Activated CD4-positive, alpha-beta T cell treated with anti-CD3 and anti-CD28 coated beads, Interleukin-2, amount 10 ng/mL, durations not matched to agents 7 days and 5 days (primary cell): ENCODE data around the gene SRGAP2B. TPM values are rescaled to one million over a fixed set of nuclear protein-coding genes. Genes with fewer than 3 reads are reported as not detected.
"Not testable (repeated sequence)": the region's sequence is repeated elsewhere in the genome, so short reads cannot be mapped to it uniquely, and the experiment has no call there.

ENCODE experiments used
- CTCF ChIA-PET: fragments of 350-600 bp; sonication (Branson Sonifier 250); formaldehyde crosslinking; loops from one replicate; lab custom pipeline; 2021; ENCODE audit warnings: antibody characterized with exemption; lab: Charles Lee
- POLR2A ChIA-PET: fragments of 350-600 bp; sonication (Branson Sonifier 250); formaldehyde crosslinking; loops from one replicate; lab custom pipeline; 2021; ENCODE audit warnings: antibody characterized with exemption; lab: Charles Lee
- DNase-seq: peaks from one replicate; pipeline ENCODE4 v3.0.0-alpha.2; 2020
- H3K27ac Mint-ChIP-seq: one replicate; pipeline ENCODE4 v1.8.0; 2021; ENCODE audit warnings: mild to moderate bottlenecking, moderate library complexity, mixed read lengths
- H3K27me3 Mint-ChIP-seq: one replicate; pipeline ENCODE4 v1.8.0; 2021; ENCODE audit warnings: mixed read lengths
- H3K36me3 Mint-ChIP-seq: one replicate; pipeline ENCODE4 v1.8.0; 2021; ENCODE audit warnings: low read depth, mixed read lengths
- H3K4me1 Mint-ChIP-seq: one replicate; pipeline ENCODE4 v1.8.0; 2021; ENCODE audit warnings: mixed read lengths
- H3K4me3 Mint-ChIP-seq: one replicate; pipeline ENCODE4 v1.8.0; 2021; ENCODE audit warnings: mild to moderate bottlenecking, moderate library complexity, mixed read lengths
- H3K9me3 Mint-ChIP-seq: one replicate; pipeline ENCODE4 v1.8.0; 2021; ENCODE audit warnings: mixed read lengths
- total RNA-seq, 2 experiments: library from RNA; stranded (reverse); gene quantifications; one replicate each; pipeline ENCODE4 v1.2.3, GENCODE V29; 2021

The SRGAP2B gene
- total RNA-seq, 2 experiments from 2014 or later = 31.1 to 32.8 TPM

DNA sequence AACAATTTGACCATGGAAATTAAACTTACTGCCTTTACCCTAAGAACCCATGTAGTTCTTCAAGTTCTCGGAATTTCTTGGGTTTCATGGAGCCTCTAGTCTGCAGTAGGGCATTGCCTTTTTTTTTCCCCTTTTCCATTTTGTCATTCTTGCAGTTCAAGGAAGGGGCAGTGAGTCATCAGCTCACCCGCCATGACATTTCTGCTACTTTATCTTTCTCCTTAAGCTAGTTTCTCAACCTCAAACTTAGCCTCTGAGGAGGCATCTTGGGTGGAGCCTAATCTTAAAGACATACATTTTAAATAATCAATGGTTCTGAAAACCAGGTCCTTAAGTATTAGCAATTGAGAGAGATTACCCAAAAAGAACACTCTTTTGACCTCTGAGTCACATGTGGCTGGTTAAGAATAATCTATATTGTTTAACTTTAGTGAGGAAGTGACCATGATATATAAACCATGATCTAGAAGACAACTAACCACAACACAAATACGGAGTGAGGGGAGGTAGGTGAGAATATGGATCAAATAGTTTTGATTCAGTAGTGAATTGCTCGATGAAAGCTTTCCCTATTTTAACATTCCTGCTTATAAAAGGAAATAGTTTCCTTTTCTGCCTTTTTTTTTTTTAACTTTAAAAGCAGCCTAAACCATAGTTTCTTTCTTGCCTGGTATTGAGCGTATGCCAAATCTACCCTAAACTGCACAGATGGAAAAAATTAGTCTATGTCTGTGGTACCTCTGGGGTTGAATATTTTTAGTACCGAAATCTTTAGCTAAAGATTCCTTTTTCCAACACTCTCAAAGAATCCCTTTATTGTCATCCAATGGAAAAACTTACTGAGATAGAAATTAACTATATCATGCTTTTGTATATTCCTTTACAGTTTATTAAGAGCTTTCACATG, 20.7 kb upstream of the SRGAP2B start:
- H3K27me3 Mint-ChIP-seq, H3K36me3 Mint-ChIP-seq, CTCF ChIA-PET, H3K4me3 Mint-ChIP-seq, POLR2A ChIA-PET, H3K27ac Mint-ChIP-seq, H3K4me1 Mint-ChIP-seq, H3K9me3 Mint-ChIP-seq, DNase-seq: not testable (repeated sequence)

DNA sequence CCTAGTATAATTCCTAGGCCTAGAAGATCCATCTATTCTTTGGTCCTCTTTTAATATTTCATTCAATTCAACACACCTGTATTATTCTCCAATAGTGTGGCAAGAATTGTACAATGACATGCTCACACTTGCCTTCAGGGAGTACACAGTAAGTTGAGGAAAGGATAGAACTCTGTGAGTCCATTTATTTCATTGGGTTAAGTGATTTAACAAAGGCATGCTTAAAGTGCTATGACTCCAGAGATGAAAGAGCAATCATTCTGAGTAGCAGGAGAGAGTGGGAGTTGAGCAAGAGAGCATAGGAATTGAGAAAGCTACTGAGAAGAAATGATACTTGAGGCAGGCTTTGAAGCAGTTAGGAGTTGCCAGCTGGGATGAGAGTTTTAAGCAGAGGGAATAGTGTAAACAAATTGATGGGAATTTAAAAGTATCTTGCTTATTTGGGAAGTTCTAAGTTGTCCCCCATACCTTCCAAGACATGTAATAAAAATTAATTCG, 19.5 kb upstream of the SRGAP2B start:
- H3K27ac Mint-ChIP-seq, H3K27me3 Mint-ChIP-seq, H3K9me3 Mint-ChIP-seq, H3K36me3 Mint-ChIP-seq, H3K4me1 Mint-ChIP-seq, POLR2A ChIA-PET, CTCF ChIA-PET, DNase-seq, H3K4me3 Mint-ChIP-seq: not testable (repeated sequence)

DNA sequence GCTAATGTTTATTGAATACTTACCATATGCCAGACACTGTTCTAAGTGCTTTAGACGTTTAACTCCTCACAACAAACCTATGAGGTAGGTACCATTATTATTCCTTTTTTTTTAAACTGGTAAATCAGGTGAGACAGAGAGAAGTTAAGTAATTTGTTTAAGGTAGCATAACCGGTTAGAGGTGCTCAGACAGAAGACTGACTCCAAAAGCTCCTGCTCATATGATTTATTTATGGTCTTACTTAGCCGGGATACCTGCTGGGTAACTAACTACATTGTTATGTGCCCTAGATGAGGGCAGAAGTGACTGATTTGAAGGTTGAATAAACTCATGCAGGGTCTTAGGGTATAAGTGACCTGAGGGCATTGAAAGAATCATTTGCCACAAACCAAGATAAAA, 17.6 kb upstream of the SRGAP2B start:
- H3K27ac Mint-ChIP-seq, H3K36me3 Mint-ChIP-seq, H3K4me1 Mint-ChIP-seq, CTCF ChIA-PET, POLR2A ChIA-PET, H3K9me3 Mint-ChIP-seq, DNase-seq, H3K4me3 Mint-ChIP-seq, H3K27me3 Mint-ChIP-seq: not testable (repeated sequence)

DNA sequence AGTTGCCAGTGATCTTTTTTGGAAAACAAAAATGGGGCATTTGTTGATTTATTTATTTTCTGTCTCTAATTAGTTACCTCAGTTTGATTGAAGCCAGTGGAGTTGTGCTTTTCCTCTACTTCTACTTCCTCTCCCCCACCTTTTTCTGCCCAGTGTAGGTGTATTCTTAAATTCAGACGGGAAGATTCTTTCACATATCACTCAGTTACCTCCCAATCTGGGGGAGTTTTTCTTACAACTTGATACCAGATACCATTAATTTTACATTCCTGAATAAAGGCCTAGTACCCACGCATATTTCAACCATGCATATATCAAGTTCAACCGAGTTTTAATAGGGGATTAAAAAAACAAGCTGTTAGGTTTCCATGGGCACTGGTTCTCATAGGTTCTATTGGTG, 16.5 kb upstream of the SRGAP2B start:
- POLR2A ChIA-PET, H3K4me1 Mint-ChIP-seq, DNase-seq, CTCF ChIA-PET, H3K27me3 Mint-ChIP-seq, H3K27ac Mint-ChIP-seq, H3K9me3 Mint-ChIP-seq, H3K4me3 Mint-ChIP-seq, H3K36me3 Mint-ChIP-seq: not testable (repeated sequence)

DNA sequence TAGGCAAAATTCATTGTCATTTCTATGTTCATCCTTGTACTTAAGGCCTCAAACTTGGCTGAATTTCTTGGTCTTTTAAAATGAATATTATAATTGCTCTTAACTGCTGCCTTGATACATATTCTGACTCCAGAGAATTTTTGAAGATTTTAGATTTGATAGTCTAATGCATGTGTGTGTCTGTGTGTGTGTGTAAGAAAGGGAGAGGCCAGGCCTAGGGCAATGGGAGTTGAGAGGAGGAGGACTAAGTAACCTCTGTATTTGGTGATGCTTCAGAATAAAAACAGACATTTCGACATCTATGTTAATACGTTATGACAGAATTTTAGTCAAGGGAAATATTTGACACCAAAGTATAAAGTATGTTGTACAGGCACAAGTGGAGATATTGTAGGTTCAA, 8.2 kb upstream of the SRGAP2B start:
- CTCF ChIA-PET, DNase-seq, POLR2A ChIA-PET, H3K9me3 Mint-ChIP-seq, H3K27me3 Mint-ChIP-seq, H3K4me3 Mint-ChIP-seq, H3K27ac Mint-ChIP-seq, H3K4me1 Mint-ChIP-seq, H3K36me3 Mint-ChIP-seq: not testable (repeated sequence)

DNA sequence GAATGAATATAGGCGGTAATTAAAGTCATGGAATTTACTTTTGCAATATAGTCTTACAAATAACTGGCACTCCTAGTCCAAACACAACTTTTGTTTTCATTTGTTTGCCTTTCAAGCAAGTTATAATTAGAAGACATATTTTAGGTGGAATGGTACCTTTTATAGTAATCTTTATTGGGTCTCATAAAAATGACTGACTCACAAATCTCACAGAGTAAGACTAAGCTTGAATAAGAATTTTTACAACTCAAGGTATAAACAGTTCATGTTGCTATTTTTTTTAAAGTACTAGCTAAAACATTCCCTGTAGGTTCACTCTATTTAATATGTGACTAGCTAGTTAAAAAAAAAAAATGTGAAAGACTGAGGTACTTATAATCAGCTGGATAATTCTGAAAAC, 6.6 kb upstream of the SRGAP2B start:
- POLR2A ChIA-PET, H3K4me1 Mint-ChIP-seq, DNase-seq, H3K27ac Mint-ChIP-seq, H3K36me3 Mint-ChIP-seq, CTCF ChIA-PET, H3K4me3 Mint-ChIP-seq, H3K9me3 Mint-ChIP-seq, H3K27me3 Mint-ChIP-seq: not testable (repeated sequence)

DNA sequence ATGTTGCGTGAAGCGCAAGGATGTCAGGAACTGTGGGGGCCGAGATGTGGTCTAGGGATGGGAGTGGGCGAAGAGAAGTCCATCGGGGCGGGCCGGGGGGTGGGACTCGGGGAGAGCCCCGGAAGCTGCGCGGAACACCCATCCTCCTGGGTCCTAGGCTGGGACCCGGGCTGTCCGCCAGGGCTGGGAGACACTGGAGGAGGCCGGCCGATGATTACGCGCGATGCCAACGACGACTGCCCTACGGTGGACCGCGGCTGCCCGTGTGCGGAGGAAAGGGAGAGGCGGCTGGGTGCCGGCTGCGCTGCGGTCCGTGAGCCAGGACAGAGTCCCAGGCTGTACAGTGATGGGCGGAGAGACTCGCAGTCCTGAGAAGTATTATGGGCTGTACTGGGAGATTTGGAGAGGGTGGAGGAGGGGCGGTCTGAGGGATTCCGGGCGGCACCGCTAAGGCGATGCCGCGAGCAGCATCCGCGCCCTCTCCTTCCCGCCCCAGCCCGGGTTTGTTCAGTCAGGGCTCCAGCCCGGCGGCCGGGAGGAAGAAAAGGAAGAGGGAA, 395 bp downstream of the SRGAP2B start:
- H3K27me3 Mint-ChIP-seq, H3K36me3 Mint-ChIP-seq, H3K9me3 Mint-ChIP-seq, POLR2A ChIA-PET, DNase-seq, H3K27ac Mint-ChIP-seq, H3K4me1 Mint-ChIP-seq, CTCF ChIA-PET: not testable (repeated sequence)
- H3K4me3 Mint-ChIP-seq = peak overlapping the region; percentile 50

DNA sequence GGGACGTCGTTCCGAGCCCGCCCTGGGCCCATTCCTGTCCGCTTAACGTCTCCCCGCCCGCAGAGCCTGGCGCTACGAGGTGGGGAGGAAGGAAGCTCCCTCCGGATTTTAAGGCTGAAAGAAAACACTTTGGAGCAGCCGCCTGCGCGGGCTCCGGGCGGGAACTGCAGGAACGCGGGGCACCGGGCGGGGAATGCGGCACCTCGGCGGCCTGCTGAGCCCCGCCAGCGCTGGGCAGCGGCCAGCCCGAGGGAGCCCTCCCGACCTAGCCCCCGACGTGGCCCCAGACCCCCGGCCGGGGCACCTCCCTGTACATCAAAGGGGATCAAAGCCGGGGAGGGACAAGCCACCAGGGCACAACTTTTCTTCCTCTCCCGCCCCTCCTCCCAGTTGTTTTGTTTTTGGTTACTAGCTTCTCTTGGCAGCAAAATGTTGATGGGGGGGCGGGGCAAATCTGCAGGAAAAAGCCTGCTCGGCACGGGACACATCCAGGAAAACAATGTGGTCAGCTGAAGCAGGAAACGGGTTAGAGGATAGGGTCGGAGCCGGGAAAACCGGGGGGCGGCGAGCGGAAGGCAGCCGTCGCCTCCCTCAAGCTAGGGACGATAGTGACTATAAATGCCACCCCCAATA, 1.5 kb downstream of the SRGAP2B start:
- H3K27me3 Mint-ChIP-seq, POLR2A ChIA-PET, H3K4me1 Mint-ChIP-seq, H3K36me3 Mint-ChIP-seq, CTCF ChIA-PET, H3K9me3 Mint-ChIP-seq: not testable (repeated sequence)
- H3K27ac Mint-ChIP-seq = peak overlapping the region; percentile 83
- DNase-seq = peak; percentile 23
- H3K4me3 Mint-ChIP-seq = peak overlapping the region; percentile 89

DNA sequence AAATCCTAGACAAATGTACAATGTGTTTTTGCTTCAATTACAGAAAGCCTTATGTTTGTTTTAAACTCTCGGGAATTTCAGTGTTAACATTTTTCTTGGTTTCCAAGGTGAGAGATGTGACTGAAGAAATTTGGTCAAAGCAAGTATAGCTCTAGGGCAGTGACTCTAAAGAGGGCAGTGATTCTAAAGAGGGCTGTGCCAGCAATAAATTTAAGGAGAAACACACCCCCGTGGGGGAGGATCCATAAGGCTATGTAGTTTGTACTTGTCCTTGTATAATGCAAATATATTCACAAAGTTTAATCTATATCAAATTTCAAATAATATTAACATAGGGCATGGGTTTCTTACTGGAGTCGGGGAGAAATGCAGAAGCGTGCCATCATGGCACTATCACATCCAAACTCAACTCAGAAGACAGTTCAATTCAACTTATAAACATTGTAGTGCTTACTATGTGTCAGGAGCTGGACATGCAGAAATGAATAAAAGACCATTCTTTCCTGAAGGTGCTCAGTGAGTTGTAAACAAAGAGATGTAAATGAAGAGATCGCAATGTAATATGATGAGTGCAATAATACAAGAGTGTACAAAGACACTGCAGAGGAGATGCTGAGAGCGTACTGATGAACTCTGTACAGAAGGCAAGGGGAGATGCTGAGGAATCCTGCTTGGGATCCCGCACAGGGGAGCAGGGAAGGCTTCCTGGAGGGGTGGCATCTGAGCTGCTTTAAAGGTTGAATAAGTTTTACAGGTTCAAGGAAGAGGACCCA, 12.5 kb downstream of the SRGAP2B start:
- H3K36me3 Mint-ChIP-seq, H3K27ac Mint-ChIP-seq, H3K4me1 Mint-ChIP-seq, H3K9me3 Mint-ChIP-seq, CTCF ChIA-PET, H3K27me3 Mint-ChIP-seq, POLR2A ChIA-PET, DNase-seq, H3K4me3 Mint-ChIP-seq: not testable (repeated sequence)

DNA sequence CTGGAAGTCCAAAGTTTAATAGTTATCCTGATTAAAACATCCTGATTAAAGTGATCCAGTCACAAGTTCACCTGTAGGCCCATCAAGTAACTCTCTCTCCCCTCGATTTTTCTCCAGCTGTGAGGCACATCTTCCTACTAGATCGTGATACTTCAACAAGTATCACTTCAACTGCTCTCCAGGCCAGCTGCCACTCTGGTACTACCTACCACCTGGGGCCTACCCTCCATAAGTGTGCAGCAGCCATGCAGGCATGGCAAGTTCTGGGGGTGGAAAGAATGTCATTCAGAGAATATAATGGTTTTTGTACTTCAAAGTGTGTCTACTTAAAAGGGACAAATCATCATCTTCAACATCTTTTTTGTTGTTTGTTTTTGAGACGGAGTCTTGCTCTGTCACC, 14.9 kb downstream of the SRGAP2B start:
- DNase-seq, H3K36me3 Mint-ChIP-seq, H3K4me1 Mint-ChIP-seq, CTCF ChIA-PET, H3K27me3 Mint-ChIP-seq, H3K9me3 Mint-ChIP-seq, H3K4me3 Mint-ChIP-seq, H3K27ac Mint-ChIP-seq, POLR2A ChIA-PET: not testable (repeated sequence)

DNA sequence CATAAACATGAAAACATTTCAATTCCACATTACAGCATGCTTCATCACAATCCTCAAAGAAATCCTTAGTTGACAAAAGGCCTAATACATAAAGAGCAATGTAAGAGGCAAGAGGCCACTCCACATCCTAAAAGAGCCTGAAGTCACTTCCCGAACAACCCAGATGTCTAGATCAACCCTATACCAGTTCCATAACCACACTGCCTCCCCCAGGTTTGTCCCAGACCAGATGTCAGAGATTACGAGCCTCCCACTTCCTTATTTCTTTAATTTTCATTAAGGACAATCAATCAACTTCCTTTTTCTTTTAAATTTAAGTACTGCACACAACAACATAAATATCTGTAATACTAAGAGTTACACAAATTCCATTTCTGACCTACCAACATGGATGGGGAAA, 15.4 kb downstream of the SRGAP2B start:
- not testable (repeated sequence) for H3K4me3 Mint-ChIP-seq

DNA sequence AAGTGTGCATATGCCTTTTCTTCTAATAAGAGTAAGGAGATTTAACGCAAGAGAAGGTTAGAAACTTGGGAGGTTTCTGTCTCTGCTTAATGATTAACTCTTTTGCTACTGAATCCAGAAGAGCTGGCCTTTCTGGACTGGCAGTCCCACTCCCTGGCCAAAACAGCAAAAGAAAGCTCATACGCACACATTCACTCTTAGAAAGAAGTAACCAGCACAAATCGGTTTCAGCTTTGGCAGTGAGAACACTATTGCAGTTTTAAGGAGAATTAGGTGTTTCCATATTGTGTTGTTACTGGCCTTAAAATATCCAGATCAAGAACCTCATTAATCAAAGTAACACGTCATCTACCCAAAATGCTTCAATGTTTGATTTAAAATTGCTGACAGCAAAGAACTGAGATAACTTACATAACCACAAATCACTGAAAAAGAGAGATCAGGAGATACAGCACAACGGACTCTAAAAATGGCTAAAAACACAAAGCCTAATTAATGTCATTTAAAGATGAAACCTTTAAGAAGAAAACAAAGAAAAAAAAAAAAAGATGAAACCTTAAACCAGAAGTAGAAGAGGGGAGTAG, 16.2 kb downstream of the SRGAP2B start:
- H3K4me1 Mint-ChIP-seq, H3K27me3 Mint-ChIP-seq, H3K4me3 Mint-ChIP-seq, H3K36me3 Mint-ChIP-seq, CTCF ChIA-PET, POLR2A ChIA-PET, H3K27ac Mint-ChIP-seq, H3K9me3 Mint-ChIP-seq, DNase-seq: not testable (repeated sequence)

More for the DNA sequence above, 15.4 kb downstream of the SRGAP2B start:
- POLR2A ChIA-PET, H3K9me3 Mint-ChIP-seq, H3K27ac Mint-ChIP-seq, CTCF ChIA-PET, DNase-seq, H3K4me1 Mint-ChIP-seq, H3K36me3 Mint-ChIP-seq, H3K27me3 Mint-ChIP-seq: not testable (repeated sequence)
